ENCODE results near the gene LRRC51.
"Not testable (repeated sequence)": the region's sequence is repeated elsewhere in the genome, so short reads cannot be mapped to it uniquely, and the experiment has no call there.

LRRC51 gene

DNA sequence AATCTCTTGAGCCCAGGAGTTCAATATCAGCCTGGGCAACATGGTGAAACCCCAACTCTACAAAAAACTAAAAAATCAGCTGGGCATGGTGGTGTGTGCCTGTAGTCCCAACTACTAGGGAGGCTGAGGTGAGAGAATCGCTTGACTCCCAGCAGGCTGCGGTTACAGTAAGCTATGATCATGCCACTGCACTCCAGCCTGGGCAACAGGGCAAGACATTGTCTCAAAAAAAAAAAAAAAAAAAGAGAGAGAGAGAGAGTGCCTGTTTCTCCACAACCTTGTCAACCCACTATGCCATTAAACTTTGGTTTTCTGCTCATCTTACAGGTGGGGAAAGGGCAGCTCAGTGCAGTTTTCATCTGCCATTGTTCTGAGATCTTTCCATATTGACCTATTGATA, 60.0 kb downstream of the LRRC51 start:
- peak; percentile 59 for DNase-seq (ENCODE audit: low read depth)

DNA sequence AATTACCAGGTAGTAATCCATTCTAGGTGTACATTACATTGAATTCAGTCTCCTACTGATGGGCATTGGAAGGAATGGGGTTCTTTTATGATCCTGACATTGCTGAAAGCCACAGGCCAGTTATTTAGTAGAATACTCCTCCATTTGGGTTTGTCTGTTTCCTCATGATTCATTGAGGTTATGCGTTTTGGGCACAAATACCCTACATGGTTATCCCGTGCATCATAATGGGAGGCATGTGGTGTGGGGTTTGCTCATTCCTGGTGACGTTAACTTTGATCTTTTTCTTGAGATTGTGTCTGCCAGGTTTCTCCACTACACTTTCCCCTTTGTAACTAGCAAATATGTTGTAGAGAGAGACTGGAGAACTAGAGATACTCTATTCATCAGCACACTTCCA, 60.4 kb downstream of the LRRC51 start:
- DNase-seq (ENCODE audit: low read depth) = peak; percentile 98

DNA sequence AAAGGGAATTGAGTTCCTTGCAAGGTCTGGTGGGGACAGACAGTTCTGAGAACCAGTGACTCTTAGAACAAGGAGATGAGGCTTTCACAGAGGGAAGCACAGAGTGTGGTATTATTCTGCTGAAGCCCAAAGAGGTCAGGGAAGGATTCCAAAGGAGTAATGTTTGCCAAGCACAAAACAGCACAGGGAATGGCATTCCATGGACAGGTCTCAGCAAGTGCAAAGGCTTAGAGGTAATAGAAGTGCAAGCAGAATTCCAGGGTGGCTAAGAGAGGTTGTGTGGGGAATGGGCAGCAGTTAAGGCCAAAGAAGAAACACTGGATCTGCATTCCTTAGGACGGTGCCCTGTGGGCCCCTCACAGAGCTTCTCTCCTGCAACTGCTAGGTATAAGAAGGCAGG, 61.4 kb downstream of the LRRC51 start:
- peak; percentile 20 for DNase-seq (ENCODE audit: low read depth)

DNA sequence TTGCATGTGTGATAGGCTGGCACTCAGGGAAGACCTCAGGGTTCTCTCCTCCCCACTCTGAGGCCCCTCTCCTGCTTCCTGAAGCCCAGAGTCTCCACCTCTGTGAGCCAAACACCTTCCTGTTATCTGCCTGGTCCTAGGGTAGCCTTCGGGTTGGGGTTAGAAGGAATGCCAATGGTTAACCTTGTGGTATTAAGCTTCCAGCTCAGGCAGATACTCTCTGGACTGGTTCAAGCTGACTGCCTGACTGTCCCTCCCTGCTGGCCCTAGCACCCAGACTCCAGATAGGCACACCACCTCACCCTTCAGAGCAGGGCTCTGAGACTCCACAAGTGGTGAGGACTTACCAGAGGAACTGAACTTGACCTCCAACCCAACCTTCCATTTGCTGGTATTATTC, 61.9 kb downstream of the LRRC51 start:
- not testable (repeated sequence) for DNase-seq (ENCODE audit: low read depth)

DNA sequence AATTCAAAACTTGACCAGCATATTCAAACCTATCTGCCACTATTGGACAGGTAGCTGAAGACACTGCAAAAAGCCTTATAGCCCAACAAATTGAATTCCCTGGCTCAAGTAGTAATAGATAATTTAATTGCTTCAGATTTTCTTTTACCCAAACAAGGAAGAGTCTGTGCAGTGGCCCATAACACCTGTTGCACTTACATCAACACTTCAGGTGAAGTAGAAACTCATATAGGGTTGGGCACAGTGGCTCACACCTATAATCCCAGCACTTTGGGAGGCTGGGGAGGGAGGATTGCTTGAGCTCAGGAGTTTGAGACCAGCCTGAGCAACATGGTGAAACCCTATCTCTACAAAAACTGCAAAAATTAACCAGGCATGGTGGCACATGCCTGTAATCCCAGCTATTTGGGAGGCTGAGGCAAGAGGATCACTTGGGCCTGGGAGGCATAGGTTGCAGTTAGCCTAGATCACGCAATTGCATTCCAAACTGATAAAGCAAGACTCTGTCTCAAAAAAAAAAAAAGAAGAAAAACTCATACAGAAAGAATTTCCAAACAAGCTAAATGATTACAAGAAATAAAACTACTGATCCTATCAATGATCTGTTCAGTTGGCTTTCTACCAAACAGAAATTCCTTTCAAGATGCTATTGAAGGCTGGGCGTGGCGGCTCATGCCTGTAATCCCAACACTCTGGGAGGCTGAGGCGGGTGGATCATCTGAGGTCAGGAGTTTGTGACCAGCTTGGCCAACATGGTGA, 64.3 kb downstream of the LRRC51 start:
- peak; percentile 99 for DNase-seq (ENCODE audit: low read depth)
